Liver (tissue), 9 donors: ENCODE results near the gene KRT4. TPM values are rescaled to one million over a fixed set of nuclear protein-coding genes. Genes with fewer than 3 reads are reported as not detected.

ENCODE experiments used
- DNase-seq: peaks from one replicate; pipeline ENCODE4 v3.0.0-alpha.2; 2017; ENCODE audit warnings: low spot score
- H3K27ac ChIP-seq, 2 donors: one replicate each; pipeline ENCODE4 v1.7.0; 2013; ENCODE audit warnings: inconsistent platforms in 2 of 2, low read length in 2 of 2, control low read depth in 1 of 2, low read depth in 1 of 2, mild to moderate bottlenecking in 1 of 2
- H3K27me3 ChIP-seq, 4 donors: one replicate each; pipeline versions ENCODE4 v1.6.1 to v1.7.0; 2013; ENCODE audit warnings: low read length in 3 of 4, inconsistent platforms in 1 of 4, mild to moderate bottlenecking in 1 of 4, moderate library complexity in 1 of 4; ENCODE audit not compliant: control insufficient read depth in 4 of 4, insufficient read depth in 4 of 4
- H3K36me3 ChIP-seq, 4 donors: one replicate each; pipeline versions ENCODE4 v1.6.1 to v1.7.0; 2013; ENCODE audit warnings: low read length in 3 of 4, mild to moderate bottlenecking in 3 of 4, low read depth in 1 of 4, moderate library complexity in 1 of 4; ENCODE audit not compliant: control insufficient read depth in 4 of 4, insufficient read depth in 3 of 4
- H3K4me1 ChIP-seq, 4 donors: one replicate each; pipeline versions ENCODE4 v1.6.1 to v1.7.0; 2013; ENCODE audit warnings: low read length in 3 of 4, mild to moderate bottlenecking in 3 of 4, moderate library complexity in 1 of 4; ENCODE audit not compliant: control insufficient read depth in 4 of 4, insufficient read depth in 4 of 4
- H3K4me3 ChIP-seq, 3 donors: one replicate each; pipeline versions ENCODE4 v1.6.1 to v1.7.0; 2013; ENCODE audit warnings: low read length in 3 of 3, control low read depth in 1 of 3, low read depth in 1 of 3, mild to moderate bottlenecking in 1 of 3
- H3K9ac ChIP-seq, 2 donors: one replicate each; pipeline ENCODE4 v1.7.0; 2013; ENCODE audit warnings: low read length in 2 of 2, mild to moderate bottlenecking in 2 of 2, moderate library complexity in 2 of 2, control low read depth in 1 of 2, low read depth in 1 of 2
- H3K9me3 ChIP-seq, 4 donors: one replicate each; pipeline versions ENCODE4 v1.6.1 to v1.7.0; 2013; ENCODE audit warnings: low read length in 3 of 4; ENCODE audit not compliant: control insufficient read depth in 4 of 4
- EGR1 ChIP-seq, 2 donors: IDR thresholded peaks; 2 replicates each; pipeline ENCODE4 v1.6.1; 2016 to 2018; ENCODE audit warnings: antibody characterized with exemption in 2 of 2, low read depth in 2 of 2
- FOXA1 ChIP-seq: IDR thresholded peaks from 2 replicates; pipeline ENCODE4 v1.6.1; 2016; ENCODE audit warnings: antibody characterized with exemption
- FOXA2 ChIP-seq: IDR thresholded peaks from 2 replicates; pipeline ENCODE4 v1.6.1; 2016; ENCODE audit warnings: antibody characterized with exemption
- HNF4A ChIP-seq, 2 donors: conservative IDR thresholded peaks; 2 replicates each; pipeline ENCODE4 v1.6.1; 2016; ENCODE audit warnings: antibody characterized with exemption in 2 of 2, mild to moderate bottlenecking in 2 of 2
- HNF4G ChIP-seq: IDR thresholded peaks from 2 replicates; pipeline ENCODE4 v1.6.1; 2016; ENCODE audit warnings: antibody characterized with exemption
- JUND ChIP-seq, 2 donors: IDR thresholded peaks; 2 replicates each; pipeline ENCODE4 v1.6.1; 2016; ENCODE audit warnings: antibody characterized with exemption in 2 of 2
- NR2F2 ChIP-seq: IDR thresholded peaks from 2 replicates; pipeline ENCODE4 v1.6.1; 2016; ENCODE audit warnings: antibody characterized with exemption
- RAD21 ChIP-seq, 2 donors: IDR thresholded peaks; 2 replicates each; pipeline ENCODE4 v1.6.1; 2016; ENCODE audit warnings: antibody characterized with exemption in 2 of 2, mild to moderate bottlenecking in 2 of 2
- RXRA ChIP-seq, 2 donors: IDR thresholded peaks; 2 replicates each; pipeline ENCODE4 v1.6.1; 2017 to 2018; ENCODE audit warnings: antibody characterized with exemption in 2 of 2, mild to moderate bottlenecking in 1 of 2
- SP1 ChIP-seq: IDR thresholded peaks from 2 replicates; pipeline ENCODE4 v1.6.1; 2018; ENCODE audit warnings: antibody characterized with exemption, mild to moderate bottlenecking
- TAF1 ChIP-seq: conservative IDR thresholded peaks from 2 replicates; pipeline ENCODE4 v1.6.1; 2016; ENCODE audit warnings: antibody characterized with exemption, mild to moderate bottlenecking
- YY1 ChIP-seq: IDR thresholded peaks from 2 replicates; pipeline ENCODE4 v1.6.1; 2016; ENCODE audit warnings: antibody characterized with exemption, mild to moderate bottlenecking
- WGBS: extraction: QIAGEN DNeasy Blood & Tissue Kit; methylation state at CpG from one replicate; pipeline ENCODE4 v1.1.7; 2013; 5-methylcytosine and 5-hydroxymethylcytosine counted together
- polyA plus RNA-seq, 2 donors: library from polyadenylated mRNA; stranded (reverse) in 1 of 2; unstranded in 1 of 2; fragments of 200-250 nt in 1 of 2; fragments of >200 nt in 1 of 2; fragmentation: Nextera tagmentation in 1 of 2; extraction: Ambion mirVana in 1 of 2; gene quantifications; one replicate each; pipeline versions ENCODE4 v1.2.1 to v1.2.3, GENCODE V29; 2013 to 2015
- total RNA-seq, 2 donors: library from RNA; depleted of rRNA; stranded (reverse); fragments of >200 nt; gene quantifications; one replicate each; pipeline ENCODE4 v1.2.3, GENCODE V29; 2014
- TF ChIP-seq, protein P1 (sequence below): IDR thresholded peaks from 2 replicates; pipeline ENCODE4 v1.6.1; 2016; ENCODE audit warnings: antibody characterized with exemption
- TF ChIP-seq, protein P2 (sequence below): fragments of 150-350 bp; IDR thresholded peaks from 2 replicates; pipeline ENCODE4 v1.5.1; 2017; ENCODE audit warnings: improper control_type of control experiment, low read depth, low read length; ENCODE audit not compliant: missing input control
- TF ChIP-seq, protein P3 (sequence below): IDR thresholded peaks from 2 replicates; pipeline ENCODE4 v1.6.1; 2016; ENCODE audit warnings: antibody characterized with exemption, mild to moderate bottlenecking
- TF ChIP-seq, protein P4 (sequence below): IDR thresholded peaks from 2 replicates; pipeline ENCODE4 v1.6.1; 2016; ENCODE audit warnings: antibody characterized with exemption
- donor health status: healthy.
- donor health status: healthy.
- donor health status: healthy.
- donor health status: healthy.
- donor health status: healthy.

Gene KRT4
- total and polyA plus RNA-seq, 4 donors = 0.05 to 0.23 TPM; not detected in 2

DNA sequence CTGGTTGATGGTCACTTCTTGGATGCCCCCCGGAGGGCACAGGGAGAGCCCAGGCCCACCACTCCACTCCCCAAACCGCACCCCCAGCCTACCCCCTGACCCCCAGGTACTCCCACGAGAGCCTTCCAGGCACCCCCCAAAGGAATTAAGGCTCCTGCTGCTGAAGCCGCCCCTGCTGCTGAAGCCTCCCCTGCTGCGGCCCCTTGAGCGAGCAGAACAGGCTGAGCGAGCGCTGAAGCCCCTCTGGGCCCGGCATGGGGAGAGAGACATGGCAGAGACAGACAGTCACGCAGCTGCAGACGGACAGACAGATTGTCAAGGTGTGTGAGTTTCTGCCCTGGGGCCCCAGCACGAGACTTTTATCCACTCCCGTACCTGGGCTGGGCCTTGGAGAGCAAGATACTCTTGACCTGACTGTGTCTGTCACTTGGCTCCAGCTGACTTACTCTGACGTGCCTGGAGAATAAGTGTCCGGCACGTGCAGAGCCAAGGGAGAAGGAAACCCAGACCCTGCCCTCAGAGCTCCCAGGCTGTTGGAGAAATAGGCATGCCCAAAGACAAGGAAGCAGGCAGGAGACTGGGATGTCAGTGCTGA is 34.8 kb upstream of the KRT4 start, which contains the start of gene KRT78:
Gene KRT78, minus strand, starts transcription at position 334 of the 595 bp plus-strand sequence. Its CDS starts 64 bp downstream, at position 270.
- Histone ChIP-seq H3K27me3 (peaks cover 0 to 4% (median 0%) of the 10 kb centered on the region in 4 donors), H3K9me3 (no peaks in the 10 kb centered on the region), H3K4me1 (no peaks in the 10 kb centered on the region), H3K9ac (no peak within 1 kb of the TSS), H3K36me3 (no peaks in the 10 kb centered on the region), H3K27ac (no peak within 1 kb of the TSS), H3K4me3 (no peak within 1 kb of the TSS)
- DNase-seq = no peak
- TF ChIP-seq, protein P1, sequence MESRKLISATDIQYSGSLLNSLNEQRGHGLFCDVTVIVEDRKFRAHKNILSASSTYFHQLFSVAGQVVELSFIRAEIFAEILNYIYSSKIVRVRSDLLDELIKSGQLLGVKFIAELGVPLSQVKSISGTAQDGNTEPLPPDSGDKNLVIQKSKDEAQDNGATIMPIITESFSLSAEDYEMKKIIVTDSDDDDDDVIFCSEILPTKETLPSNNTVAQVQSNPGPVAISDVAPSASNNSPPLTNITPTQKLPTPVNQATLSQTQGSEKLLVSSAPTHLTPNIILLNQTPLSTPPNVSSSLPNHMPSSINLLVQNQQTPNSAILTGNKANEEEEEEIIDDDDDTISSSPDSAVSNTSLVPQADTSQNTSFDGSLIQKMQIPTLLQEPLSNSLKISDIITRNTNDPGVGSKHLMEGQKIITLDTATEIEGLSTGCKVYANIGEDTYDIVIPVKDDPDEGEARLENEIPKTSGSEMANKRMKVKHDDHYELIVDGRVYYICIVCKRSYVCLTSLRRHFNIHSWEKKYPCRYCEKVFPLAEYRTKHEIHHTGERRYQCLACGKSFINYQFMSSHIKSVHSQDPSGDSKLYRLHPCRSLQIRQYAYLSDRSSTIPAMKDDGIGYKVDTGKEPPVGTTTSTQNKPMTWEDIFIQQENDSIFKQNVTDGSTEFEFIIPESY = no peak
- no peak for TF ChIP-seq HNF4G
- no peak for TF ChIP-seq NR2F2
- TF ChIP-seq, protein P2, sequence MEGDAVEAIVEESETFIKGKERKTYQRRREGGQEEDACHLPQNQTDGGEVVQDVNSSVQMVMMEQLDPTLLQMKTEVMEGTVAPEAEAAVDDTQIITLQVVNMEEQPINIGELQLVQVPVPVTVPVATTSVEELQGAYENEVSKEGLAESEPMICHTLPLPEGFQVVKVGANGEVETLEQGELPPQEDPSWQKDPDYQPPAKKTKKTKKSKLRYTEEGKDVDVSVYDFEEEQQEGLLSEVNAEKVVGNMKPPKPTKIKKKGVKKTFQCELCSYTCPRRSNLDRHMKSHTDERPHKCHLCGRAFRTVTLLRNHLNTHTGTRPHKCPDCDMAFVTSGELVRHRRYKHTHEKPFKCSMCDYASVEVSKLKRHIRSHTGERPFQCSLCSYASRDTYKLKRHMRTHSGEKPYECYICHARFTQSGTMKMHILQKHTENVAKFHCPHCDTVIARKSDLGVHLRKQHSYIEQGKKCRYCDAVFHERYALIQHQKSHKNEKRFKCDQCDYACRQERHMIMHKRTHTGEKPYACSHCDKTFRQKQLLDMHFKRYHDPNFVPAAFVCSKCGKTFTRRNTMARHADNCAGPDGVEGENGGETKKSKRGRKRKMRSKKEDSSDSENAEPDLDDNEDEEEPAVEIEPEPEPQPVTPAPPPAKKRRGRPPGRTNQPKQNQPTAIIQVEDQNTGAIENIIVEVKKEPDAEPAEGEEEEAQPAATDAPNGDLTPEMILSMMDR = no peak
- no peak for TF ChIP-seq FOXA2
- TF ChIP-seq, protein P3, sequence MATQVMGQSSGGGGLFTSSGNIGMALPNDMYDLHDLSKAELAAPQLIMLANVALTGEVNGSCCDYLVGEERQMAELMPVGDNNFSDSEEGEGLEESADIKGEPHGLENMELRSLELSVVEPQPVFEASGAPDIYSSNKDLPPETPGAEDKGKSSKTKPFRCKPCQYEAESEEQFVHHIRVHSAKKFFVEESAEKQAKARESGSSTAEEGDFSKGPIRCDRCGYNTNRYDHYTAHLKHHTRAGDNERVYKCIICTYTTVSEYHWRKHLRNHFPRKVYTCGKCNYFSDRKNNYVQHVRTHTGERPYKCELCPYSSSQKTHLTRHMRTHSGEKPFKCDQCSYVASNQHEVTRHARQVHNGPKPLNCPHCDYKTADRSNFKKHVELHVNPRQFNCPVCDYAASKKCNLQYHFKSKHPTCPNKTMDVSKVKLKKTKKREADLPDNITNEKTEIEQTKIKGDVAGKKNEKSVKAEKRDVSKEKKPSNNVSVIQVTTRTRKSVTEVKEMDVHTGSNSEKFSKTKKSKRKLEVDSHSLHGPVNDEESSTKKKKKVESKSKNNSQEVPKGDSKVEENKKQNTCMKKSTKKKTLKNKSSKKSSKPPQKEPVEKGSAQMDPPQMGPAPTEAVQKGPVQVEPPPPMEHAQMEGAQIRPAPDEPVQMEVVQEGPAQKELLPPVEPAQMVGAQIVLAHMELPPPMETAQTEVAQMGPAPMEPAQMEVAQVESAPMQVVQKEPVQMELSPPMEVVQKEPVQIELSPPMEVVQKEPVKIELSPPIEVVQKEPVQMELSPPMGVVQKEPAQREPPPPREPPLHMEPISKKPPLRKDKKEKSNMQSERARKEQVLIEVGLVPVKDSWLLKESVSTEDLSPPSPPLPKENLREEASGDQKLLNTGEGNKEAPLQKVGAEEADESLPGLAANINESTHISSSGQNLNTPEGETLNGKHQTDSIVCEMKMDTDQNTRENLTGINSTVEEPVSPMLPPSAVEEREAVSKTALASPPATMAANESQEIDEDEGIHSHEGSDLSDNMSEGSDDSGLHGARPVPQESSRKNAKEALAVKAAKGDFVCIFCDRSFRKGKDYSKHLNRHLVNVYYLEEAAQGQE = no peak
- no peak for TF ChIP-seq HNF4A (conservative IDR thresholded peaks at IDR 0.05)
- no peak for TF ChIP-seq SP1
- no peak for TF ChIP-seq RAD21 (IDR thresholded peaks at IDR 0.05)
- no peak for TF ChIP-seq TAF1
- TF ChIP-seq JUND (IDR thresholded peaks at IDR 0.05) = no peak
- TF ChIP-seq FOXA1 = no peak
- TF ChIP-seq EGR1 (IDR thresholded peaks at IDR 0.05; ENCODE audit: low read depth in 2 of 2) = no peak
- no peak for TF ChIP-seq YY1
- TF ChIP-seq RXRA (IDR thresholded peaks at IDR 0.05) = no peak
- TF ChIP-seq, protein P4, sequence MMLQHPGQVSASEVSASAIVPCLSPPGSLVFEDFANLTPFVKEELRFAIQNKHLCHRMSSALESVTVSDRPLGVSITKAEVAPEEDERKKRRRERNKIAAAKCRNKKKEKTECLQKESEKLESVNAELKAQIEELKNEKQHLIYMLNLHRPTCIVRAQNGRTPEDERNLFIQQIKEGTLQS = no peak
- WGBS = 85% methylated on average over 16 of the region's 16 CpGs
